BJ (cell line): ENCODE data around the gene CCNL2. TPM values are rescaled to one million over a fixed set of nuclear protein-coding genes. Genes with fewer than 3 reads are reported as not detected.

Experiments used
- CTCF ChIA-PET: fragments of 350-600 bp; formaldehyde crosslinking; extraction: SDS; loops from one replicate; lab custom pipeline; 2021; ENCODE audit warnings: antibody characterized with exemption, inconsistent platforms; lab: Yijun Ruan, JAX
- POLR2A ChIA-PET: fragments of 300-600 bp; sonication (Branson Sonifier 250); formaldehyde crosslinking; extraction: SDS; loops from one replicate; lab custom pipeline; 2021; ENCODE audit warnings: antibody characterized with exemption; lab: Charles Lee
- DNase-seq: peaks from one replicate; pipeline ENCODE4 v3.0.0-alpha.2; 2011; ENCODE audit warnings: low read depth
- H3K27me3 ChIP-seq: 2 replicates; pipeline ENCODE4 v1.6.0; 2011; ENCODE audit warnings: low read length; ENCODE audit not compliant: control insufficient read depth, insufficient read depth
- H3K36me3 ChIP-seq: 2 replicates; pipeline ENCODE4 v1.5.1; 2011; ENCODE audit warnings: low read length; ENCODE audit not compliant: control insufficient read depth, insufficient read depth
- H3K4me3 ChIP-seq: 2 replicates; pipeline ENCODE4 v1.5.1; 2011; ENCODE audit warnings: low read depth, mild to moderate bottlenecking, control low read depth, low read length
- CTCF ChIP-seq: IDR thresholded peaks from 2 replicates; pipeline ENCODE4 v1.5.1; 2011; ENCODE audit warnings: low read depth, mild to moderate bottlenecking, control low read depth, inconsistent platforms, low read length, moderate library complexity; ENCODE audit not compliant: insufficient read depth
- polyA plus RNA-seq: library from polyadenylated mRNA; depleted of rRNA; stranded (reverse); fragments of >200 nt; gene quantifications from 2 replicates; pipeline ENCODE4 v1.2.3, GENCODE V29; 2011

CCNL2 gene
- polyA plus RNA-seq, 1 experiment = 175 TPM

GRCh38 chr1:1365875-1366698 lies 33.0 kb downstream of the CCNL2 start:
- H3K36me3 ChIP-seq = no peaks in the 10 kb centered on the region
- TF ChIP-seq CTCF = no peak
- ChIA-PET CTCF (no interaction called here), POLR2A (no interaction called here)
- H3K27me3 ChIP-seq = no peaks in the 10 kb centered on the region
- DNase-seq = no peak
- H3K4me3 ChIP-seq = no peak overlapping the region

GRCh38 chr1:1364266-1364665 lies 34.9 kb downstream of the CCNL2 start:
- ChIA-PET POLR2A (no interaction called here), CTCF (interaction anchor here (2.8 kb wide), 1 partner anchor 8 kb away, joined by 27 read pairs; no protein-coding TSS in a partner anchor)
- TF ChIP-seq CTCF = no peak
- no peak for DNase-seq
- Histone ChIP-seq H3K27me3 (no peaks in the 10 kb centered on the region), H3K4me3 (no peak overlapping the region), H3K36me3 (no peaks in the 10 kb centered on the region)

- Histone ChIP-seq H3K36me3 (no peaks in the 10 kb centered on the region), H3K27me3 (no peaks in the 10 kb centered on the region), H3K4me3 (no peak overlapping the region)
- ChIA-PET CTCF (interaction anchor here (0.7 to 2.8 kb wide), 2 partner anchors 10 to 14 kb away, joined by 3 to 27 read pairs; no protein-coding TSS in a partner anchor), POLR2A (interaction anchor here (0.7 to 1.0 kb wide), 2 partner anchors 9 to 53 kb away, joined by 3 to 4 read pairs; no protein-coding TSS in a partner anchor)
- TF ChIP-seq CTCF = peak; percentile 55
- DNase-seq = peak; percentile 53
These were observed 37.1 kb downstream of the CCNL2 start for GRCh38 chr1:1361982-1362423.

- no peaks in the 10 kb centered on the region for H3K27me3 ChIP-seq
- ChIA-PET POLR2A (interaction anchor here (1.0 kb wide), 1 partner anchor 10 kb away, joined by 4 read pairs; no protein-coding TSS in a partner anchor), CTCF (interaction anchor here (0.7 to 2.8 kb wide), 2 partner anchors 10 to 13 kb away, joined by 3 to 27 read pairs; no protein-coding TSS in a partner anchor)
- H3K4me3 ChIP-seq = no peak overlapping the region
- TF ChIP-seq CTCF = no peak
- no peak for DNase-seq
- H3K36me3 ChIP-seq = 0 out of 2 replicates have a peak, but pooled peaks cover 1% of the 10 kb centered on the region
These were observed 37.7 kb downstream of the CCNL2 start for GRCh38 chr1:1361233-1361981.
